ENCODE measurements around the gene PFDN1. TPM values are rescaled to one million over a fixed set of nuclear protein-coding genes. Genes with fewer than 3 reads are reported as not detected.

Gene PFDN1
- total and polyA plus RNA-seq, 4 donors = 14.0 to 30.8 (median 20.7) TPM

GRCh38 chr5:140220032-140220697, 82.7 kb downstream of the PFDN1 start:
- Histone ChIP-seq H3K36me3 (ENCODE audit: control insufficient read depth in 4 of 4, insufficient read depth in 3 of 4, low read depth in 1 of 4, low read length in 3 of 4) (no peaks in the 10 kb centered on the region), H3K4me1 (ENCODE audit: control insufficient read depth in 4 of 4, insufficient read depth in 4 of 4, low read length in 3 of 4) (peaks cover 11 to 49% (median 33%) of the 10 kb centered on the region in 4 donors), H3K27me3 (ENCODE audit: control insufficient read depth in 4 of 4, insufficient read depth in 4 of 4, low read length in 3 of 4) (no peaks in the 10 kb centered on the region), H3K27ac (ENCODE audit: low read depth in 1 of 2, low read length in 2 of 2) (peak overlapping the region; percentile 69 to 73), H3K9ac (ENCODE audit: low read depth in 1 of 2, low read length in 2 of 2) (no peak overlapping the region), H3K9me3 (ENCODE audit: control insufficient read depth in 4 of 4, low read length in 3 of 4) (no peaks in the 10 kb centered on the region), H3K4me3 (ENCODE audit: low read depth in 1 of 3, low read length in 3 of 3) (no peak overlapping the region)
- WGBS = 89% methylated on average over 3 of the region's 3 CpGs
- no peak for DNase-seq (ENCODE audit: low spot score)
- TF ChIP-seq RAD21 (IDR thresholded peaks at IDR 0.05) (no peak), HNF4A (conservative IDR thresholded peaks at IDR 0.05) (no peak), GABPA (IDR thresholded peaks at IDR 0.05 in 1 of 2, conservative IDR thresholded peaks at IDR 0.05 in 1 of 2) (no peak), CTCF (IDR thresholded peaks at IDR 0.05; ENCODE audit: low read depth, low read length, missing input control) (no peak), FOXA2 (IDR thresholded peaks at IDR 0.05) (no peak), JUND (IDR thresholded peaks at IDR 0.05) (no peak), HNF4G (IDR thresholded peaks at IDR 0.05) (no peak), SP1 (IDR thresholded peaks at IDR 0.05) (no peak), RXRA (IDR thresholded peaks at IDR 0.05) (no peak), NR2F2 (IDR thresholded peaks at IDR 0.05) (no peak), EGR1 (IDR thresholded peaks at IDR 0.05; ENCODE audit: low read depth in 2 of 2) (no peak), ATF3 (IDR thresholded peaks at IDR 0.05) (no peak), FOXA1 (IDR thresholded peaks at IDR 0.05) (no peak), REST (IDR thresholded peaks at IDR 0.05) (no peak), TAF1 (conservative IDR thresholded peaks at IDR 0.05) (no peak), YY1 (IDR thresholded peaks at IDR 0.05) (no peak)
- TF ChIP-seq, protein P1, sequence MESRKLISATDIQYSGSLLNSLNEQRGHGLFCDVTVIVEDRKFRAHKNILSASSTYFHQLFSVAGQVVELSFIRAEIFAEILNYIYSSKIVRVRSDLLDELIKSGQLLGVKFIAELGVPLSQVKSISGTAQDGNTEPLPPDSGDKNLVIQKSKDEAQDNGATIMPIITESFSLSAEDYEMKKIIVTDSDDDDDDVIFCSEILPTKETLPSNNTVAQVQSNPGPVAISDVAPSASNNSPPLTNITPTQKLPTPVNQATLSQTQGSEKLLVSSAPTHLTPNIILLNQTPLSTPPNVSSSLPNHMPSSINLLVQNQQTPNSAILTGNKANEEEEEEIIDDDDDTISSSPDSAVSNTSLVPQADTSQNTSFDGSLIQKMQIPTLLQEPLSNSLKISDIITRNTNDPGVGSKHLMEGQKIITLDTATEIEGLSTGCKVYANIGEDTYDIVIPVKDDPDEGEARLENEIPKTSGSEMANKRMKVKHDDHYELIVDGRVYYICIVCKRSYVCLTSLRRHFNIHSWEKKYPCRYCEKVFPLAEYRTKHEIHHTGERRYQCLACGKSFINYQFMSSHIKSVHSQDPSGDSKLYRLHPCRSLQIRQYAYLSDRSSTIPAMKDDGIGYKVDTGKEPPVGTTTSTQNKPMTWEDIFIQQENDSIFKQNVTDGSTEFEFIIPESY (IDR thresholded peaks at IDR 0.05) = no peak
- TF ChIP-seq, protein P2, sequence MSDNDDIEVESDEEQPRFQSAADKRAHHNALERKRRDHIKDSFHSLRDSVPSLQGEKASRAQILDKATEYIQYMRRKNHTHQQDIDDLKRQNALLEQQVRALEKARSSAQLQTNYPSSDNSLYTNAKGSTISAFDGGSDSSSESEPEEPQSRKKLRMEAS (IDR thresholded peaks at IDR 0.05) = no peak
